GM19395 (cell line): ENCODE measurements around the gene FNIP1.
"Not testable (repeated sequence)": the region's sequence is repeated elsewhere in the genome, so short reads cannot be mapped to it uniquely, and the experiment has no call there.

ENCODE experiments used
- ATAC-seq: cut with Tn5 transposase; IDR thresholded peaks from one replicate; pipeline ENCODE4 v1.9.1; 2021; ENCODE audit warnings: mild to moderate bottlenecking, moderate library complexity; ENCODE audit not compliant: unreplicated experiment

The FNIP1 gene

DNA sequence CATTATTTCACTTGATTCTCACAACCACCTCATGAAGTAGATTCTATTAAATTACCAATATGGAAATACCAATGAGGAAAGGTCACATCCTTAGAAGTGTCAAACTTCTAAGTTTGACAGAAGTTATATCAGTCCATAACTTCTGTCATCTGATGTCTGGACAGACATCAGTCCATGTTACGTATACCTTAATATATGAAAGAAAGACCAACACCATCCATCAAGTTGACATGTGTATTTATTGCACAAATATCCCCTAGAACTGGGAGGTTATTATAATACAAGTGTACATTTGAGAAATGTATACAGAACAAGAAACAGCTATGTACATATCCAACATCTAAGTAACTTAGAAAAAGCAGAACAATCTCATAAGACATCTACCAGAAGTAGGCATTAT, 155.3 kb downstream of the FNIP1 start:
- ATAC-seq, result no peak

DNA sequence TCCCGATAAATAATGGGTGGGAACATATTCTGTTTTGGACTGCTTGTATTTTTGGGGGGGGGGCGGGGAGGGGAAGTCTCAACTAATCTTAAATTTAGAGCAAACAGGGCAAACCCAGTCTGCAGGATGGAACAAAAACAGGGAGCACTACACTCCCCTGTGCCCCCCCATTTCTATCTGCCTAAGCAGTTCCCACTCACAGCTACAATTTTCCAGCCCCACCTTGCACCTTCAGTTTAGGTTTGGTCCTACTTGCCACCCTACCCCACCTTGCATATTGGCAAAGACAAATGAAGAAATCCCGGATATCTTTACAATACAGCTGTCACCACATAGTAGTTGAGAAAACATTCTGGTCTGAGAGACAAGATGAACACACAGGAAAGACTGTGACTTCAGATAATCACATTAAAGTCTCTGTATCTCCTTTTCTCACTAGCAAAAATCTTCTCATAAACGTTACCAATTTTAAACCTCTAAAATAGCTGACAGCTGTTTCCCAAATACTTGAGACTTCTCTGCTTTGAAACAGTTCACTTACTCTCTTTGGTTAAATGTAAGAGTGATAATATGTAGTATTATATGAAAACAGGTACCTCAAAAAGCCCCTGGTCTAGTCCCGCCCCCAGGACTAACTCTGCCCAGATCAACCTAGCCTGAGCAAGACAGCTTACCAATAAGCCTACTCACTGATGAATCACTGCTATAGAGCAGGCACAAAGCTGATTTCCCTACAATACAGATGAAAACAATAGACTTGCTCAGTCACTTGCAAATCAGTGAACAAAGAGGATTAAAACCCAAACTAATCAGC, 156.6 kb downstream of the FNIP1 start:
- no peak for ATAC-seq

DNA sequence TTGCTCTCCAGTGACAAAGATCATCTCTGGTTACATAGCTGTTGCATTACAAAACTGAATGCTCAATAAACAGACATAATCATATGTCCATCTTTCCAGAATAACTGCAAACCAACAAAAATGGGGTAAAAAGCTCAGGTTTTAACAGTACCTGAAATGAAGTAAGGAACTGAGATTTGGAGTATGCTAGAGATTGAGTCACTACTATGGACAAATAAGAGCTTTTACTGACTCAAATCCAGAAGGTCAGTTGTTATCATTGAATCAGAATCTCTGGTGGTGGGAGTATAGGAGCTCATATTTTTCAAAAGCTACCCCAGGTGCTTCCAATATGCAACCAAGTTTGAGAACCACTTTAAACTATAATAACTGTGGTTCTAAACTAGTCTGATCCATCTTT, 157.7 kb downstream of the FNIP1 start:
- no peak for ATAC-seq

DNA sequence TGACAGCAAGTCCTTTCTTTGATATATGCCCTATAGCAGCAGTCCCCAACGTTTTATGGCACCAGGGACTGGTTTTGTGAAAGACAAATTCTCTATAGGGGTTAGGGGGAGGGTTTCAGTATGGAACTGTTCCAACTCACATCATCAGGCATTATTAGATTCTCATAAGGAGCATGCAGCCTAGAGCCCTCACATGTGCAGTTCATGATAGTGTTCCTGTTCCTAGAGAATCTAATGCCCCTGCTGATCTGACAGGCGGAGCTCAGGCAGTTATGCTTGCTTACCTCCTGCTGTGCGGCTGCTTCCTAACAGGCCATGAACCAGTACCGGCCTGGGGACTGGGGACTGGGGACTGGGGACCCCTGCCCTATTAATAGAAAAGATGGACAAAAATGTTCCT, 159.1 kb downstream of the FNIP1 start:
- no peak for ATAC-seq

DNA sequence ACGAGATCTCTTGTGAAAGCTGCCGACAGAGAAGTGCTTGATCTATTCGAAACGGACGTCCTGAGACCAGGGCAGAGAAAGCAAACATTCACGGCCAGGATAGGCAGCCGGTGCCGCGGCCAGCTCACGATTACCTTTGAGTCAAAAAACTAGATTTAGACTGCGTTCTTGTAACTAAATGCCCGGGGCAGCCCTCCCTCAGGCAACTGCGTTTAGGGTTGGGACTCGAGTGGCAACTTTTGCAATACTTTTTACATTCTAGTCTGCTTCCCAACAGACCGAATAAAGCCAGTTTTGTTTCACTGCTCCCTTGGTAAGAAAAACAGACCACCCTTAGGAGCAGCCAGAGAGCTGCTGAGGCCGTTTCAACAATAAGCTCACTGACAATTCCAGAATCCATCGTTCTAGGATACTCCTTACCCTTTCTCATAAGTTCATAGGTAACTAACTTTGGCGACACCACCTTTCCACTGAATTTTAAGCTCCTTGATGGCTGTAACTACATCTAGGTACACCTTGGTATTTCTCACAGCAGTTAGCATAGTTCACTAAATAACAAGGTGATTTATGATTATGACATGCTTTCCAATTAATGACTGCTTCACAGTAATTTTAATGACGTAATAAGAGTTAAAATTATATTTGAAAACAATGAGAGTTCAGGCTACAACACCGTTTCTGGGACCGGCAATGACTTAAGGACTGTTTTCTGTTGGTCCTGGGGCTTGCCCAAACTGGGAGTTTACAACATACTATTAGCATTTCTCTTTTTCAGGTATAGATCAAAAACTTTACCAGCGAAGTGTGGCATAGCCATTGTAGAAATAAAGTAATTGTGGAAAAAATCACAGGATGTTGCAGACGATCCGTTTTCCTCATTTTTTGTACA, 160.9 kb downstream of the FNIP1 start:
- ATAC-seq, result no peak

DNA sequence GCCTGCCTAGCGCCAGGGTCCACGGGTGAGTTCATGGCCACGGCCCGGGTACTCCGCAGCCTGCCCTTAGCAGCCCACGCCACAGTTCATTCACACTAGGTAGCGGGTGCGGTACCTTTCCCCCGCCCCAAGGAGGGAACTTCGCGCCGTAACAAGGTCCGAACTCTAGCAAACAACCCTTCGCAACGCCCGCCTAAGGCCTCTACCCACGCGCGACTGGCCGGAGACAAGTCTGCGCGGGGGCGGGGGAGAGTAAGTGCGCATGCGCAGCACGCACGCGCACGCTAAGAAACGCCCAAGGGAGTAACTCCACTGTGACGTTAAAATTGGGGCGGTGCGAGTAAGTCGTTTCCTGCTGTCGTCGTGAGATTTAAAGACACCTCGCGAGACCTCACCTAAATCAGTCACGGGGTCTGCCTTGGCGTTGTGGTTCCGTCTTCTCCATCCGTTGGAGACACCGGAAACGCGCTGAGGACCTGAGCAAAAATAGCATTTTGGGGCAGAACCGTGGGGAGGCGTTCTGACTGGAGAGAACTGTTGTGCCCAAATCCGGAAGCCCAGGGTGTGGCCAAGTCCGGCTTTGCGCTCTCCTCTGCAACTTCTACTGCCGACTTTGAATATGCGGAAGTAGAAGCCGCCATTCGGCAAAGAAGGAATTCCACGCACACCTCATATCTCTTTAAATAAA, 161.7 kb downstream of the FNIP1 start, which contains the start of gene RAPGEF6:
RAPGEF6 (minus strand) TSS at position 234 of the 688 bp plus-strand sequence; CDS start at position 35, 199 bp downstream.
- ATAC-seq, result peak; percentile 90

DNA sequence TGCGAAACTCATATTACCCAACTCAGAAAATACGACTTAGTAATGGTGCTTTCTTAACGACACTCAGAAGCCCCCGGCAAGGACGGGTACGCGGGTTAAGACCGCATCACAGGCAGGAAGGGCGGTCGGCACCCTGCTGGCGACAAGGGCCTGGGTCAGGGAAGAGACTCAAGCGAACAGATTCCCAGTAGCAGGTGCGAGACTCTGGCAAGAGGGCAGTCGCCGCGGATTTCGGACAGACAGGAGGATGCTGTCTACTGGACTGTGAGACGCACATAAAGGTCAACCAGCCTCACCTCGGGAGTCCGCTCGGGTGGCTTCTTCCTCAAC, 162.2 kb downstream of the FNIP1 start:
- peak; percentile 34 for ATAC-seq

DNA sequence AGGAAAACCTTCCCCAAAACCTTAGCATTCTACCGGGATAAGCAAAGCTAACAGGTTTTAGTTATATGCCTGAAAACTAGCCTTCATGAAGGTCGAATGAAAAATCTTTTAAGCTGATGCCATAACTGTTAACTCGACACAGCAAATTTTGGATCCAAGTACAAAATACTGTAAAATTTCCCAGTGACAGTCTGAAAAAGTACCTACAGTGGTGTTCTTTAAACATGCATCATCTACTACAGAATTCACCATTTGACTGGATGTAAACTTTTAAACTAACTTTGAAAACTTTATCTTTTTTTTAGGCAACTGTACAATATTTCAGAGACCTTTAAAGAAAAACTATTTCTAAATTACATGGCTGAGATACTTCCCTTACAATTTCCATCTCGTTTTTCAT, 162.6 kb downstream of the FNIP1 start:
- ATAC-seq, result no peak

DNA sequence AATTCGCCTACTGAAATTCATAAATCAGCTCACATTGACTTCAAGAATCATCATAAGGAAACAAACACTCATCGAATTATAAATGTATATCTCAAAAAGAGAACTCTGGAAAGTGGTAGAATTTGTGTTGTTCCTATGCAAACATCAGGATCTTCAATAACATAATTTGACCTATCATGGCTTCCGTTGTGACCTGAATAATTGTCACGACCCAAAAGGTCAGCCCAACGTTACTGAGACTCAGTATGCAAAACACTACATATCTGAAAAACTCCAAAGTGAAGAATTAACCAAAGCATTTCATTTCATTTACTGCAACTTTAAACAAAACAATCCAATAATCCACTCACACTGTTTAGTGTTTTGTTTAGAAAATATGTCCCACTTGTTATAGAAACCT, 163.0 kb downstream of the FNIP1 start:
- no peak for ATAC-seq

DNA sequence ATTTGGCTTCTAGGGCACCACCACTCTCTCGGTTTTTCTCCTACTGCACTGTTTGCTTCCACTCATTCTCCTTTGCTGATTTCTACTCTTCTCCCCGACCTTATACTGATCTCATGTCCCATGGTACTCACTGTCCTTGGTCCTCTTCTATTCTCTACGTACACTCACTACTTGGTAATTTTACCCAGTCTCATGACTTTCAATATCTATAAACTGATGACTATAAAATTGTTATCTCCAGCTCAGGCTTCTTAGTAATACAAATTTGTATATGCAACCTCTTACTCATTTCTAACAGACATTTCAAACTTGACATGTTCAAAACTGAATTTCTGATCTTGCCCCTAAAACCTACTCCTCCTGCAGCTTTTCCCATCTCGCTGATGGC, 165.9 kb downstream of the FNIP1 start:
- ATAC-seq, result no peak

DNA sequence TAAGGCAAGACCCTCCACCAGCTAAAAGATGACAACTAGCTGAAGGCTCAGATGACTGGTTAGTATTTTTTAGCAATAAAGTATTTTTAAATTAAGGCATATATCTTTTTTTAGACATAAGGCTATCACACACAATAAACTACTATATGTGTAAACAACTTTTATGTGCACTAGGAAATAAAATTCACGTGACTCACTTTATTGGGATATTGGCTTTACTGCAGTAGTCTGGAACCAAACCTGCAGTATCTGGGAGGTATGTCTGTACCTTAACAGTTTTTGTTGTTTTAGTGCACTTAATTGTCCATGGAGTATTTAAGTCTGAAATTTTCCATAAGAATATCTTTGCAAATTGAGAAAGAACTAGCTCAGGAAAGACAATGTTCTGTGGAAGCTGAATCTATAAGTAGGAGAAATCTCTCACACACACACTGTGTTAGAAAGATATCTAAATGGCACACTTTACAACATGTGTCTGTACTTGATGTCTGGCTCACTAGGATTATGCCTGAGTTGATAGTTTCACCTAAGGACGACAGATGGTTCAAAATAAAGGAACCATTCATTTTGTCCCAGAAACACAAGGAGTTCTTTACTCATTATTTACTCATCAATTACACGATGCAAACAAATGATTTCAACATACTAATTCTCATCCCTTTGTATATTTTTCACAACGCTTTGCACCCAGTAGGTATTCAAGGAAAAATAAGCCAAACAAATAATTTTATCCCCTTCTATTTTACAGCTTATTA, 166.4 kb downstream of the FNIP1 start:
- ATAC-seq, result no peak

DNA sequence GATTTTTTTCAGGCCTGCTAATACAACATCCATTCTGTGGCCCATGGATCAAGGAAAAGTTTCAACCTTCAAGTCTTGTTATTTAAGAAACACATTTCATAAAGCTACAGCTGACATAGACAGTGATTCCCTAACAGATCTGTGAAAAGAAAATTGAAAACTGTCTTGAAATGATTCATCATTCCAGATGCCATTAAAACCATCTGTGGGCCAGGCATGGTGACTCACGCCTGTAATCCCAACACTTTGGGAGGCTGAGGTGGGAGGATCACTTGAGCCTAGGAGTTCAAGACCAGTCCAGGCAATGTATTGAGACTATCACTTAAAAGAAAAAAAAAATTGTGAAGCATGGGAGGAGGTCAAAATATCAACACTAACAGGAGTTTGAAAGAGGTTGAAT, 167.8 kb downstream of the FNIP1 start:
- ATAC-seq, result no peak

DNA sequence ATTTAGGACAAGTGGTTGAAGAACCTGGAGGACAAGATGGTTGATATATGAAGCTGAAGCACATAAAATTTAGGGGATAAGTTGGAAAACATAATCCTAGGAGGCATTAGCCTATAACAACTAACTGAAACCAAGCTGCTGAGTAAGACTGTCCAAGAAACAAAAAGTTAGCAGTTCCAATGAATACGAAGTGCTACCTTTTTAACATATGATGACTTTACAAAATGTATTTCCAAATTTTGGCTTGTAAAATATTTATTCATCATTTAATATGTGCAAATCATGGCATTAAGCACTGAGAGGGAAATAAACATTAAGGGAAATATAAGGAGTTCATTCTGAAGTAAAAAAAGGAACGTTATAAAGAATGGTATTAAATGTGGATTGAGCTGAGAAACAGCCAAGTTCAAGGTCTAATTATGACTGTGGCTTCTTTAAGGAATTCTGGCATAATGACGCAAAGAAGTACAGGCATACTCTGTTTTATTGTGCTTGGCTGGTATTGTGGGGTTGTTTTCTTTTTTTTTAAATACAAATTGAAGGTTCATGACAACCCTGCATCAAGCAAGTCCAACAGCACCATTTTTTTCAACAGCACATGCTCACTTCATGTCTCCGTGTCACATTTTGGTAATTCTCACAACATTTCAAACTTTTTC, 169.5 kb downstream of the FNIP1 start:
- no peak for ATAC-seq

DNA sequence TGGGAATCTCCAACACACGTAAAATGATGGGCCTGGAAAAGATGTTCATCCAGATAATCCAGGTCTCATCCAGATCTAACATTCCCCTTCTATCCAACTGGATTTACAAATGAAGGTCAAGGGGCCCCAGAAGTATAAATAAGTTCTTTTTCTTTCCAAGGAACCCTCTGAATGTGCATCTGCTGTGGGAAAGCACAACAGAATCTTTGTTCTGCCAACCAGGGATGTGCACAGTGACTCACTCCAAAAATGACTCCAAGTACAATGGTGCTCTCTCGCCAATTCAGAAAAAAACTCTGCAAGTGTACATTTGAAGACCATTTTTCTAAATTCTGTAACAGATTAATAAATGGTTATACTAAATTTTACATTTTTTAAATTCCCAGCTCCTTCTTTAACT, 174.2 kb downstream of the FNIP1 start:
- no peak for ATAC-seq

DNA sequence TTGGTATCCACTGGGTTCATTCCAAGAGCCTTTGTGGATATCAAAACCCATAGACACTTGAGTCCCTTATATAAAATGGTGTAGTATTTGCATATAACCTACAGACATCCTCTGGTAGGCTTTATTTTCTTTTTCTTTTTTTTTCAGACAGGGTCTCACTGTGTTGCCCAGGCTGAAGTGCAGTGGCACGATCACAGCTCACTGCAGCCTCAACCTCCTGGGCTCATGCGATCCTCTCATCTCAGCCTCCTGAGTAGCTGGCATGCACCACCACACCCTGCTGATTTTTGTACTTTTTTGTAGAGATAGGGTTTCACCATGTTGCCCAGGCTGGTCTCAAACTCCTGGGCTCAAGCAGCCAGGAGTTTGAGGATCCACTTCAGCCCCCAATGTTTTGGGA, 175.7 kb downstream of the FNIP1 start:
- ATAC-seq, result not testable (repeated sequence)

DNA sequence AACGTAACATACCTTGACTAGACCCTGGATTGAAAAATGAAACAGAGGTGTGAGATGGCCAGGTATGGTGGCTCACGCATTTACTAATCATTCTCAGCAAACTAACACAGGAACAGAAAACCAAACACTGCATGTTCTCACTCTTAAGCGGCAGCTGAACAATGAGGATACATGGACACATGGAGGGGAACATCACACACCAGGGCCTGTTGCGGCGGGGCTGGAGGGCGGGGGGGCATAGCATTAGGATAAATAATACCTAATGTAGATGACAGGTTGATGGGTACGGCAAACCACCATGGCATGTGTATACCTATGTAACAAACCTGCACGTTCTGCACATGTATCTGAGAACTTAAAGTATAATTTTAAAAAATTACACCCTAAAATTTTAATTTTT, 177.7 kb downstream of the FNIP1 start:
- no peak for ATAC-seq

DNA sequence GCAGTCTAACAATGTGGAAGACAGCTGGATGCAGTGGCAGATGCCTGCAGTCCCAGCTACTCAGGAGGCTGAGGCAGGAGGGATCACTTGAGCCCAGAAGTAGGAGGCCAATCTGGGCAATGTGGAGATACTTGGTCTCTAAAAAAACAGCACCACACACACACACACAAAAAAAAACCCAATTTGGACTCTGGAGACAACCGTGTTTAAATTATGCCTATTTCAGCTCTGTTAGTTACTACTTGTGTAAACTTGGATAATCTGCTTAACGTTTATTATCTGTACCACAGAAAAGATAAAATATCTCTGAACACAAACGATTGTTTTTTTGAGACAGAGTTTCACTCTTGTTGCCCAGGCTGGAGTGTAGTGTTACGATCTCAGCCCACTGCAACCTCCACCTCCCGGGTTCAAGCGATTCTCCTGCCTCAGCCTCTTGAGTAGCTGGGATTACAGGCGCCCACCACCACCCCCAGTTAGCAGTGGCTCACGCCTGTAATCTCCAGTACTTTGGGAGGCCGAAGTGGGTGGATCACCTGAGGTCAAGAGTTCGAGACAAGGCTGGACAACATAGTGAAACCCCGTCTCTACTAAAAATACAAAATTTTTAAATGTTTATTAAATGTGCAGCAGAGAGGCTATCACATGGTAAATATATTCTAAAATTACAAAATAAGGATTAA, 179.5 kb downstream of the FNIP1 start:
- ATAC-seq, result no peak

DNA sequence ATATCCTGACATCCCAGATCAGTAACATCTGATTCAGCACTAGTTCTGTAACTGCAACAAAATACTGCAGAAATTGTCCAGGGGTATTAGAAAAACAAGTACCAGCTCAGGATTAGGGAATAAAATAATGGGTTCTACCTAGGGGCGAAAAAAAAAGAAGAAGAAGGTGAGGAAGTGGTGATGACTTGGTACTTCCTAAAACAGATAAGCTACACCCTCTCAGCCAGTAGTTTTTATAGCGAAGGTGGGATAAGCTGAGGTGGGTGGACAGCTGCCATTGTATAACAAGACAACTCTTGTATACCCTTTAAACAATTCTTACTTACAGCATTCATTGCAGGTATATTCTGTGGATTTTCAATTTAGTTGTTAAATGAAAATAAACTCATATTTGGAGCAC, 180.9 kb downstream of the FNIP1 start:
- ATAC-seq, result no peak

DNA sequence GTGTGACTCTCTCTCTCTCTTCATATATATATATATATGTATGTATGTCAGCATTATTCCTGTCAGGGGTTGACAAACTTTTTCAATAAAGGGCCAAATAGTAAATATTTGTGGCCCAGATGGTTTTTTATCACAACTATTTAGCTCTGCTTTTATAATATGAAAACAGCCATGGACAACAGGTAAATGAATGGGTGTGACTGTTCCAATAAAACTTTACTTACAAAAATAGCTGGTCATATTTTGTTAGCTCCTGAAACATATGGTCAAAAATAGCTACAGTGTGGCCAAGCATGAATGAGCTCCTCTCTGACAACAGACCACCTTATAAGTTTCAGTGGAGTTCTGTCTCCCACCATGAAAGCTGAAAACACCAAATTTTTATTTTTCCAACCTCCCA, 183.4 kb downstream of the FNIP1 start:
- no peak for ATAC-seq

DNA sequence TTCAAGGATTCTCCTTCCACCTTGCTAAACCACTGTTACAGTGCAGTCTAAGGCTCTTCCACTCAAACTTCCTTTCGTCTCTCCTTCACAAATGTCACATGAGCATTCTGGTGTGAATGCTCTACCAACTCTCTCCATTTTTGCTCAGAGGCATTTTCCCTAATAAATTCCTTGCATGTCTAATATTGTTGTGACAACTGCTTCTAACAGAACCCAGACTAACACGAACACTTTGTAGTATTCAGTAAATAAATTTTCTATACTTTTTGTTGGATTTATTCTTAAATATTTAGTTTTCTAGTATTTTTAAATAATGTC, 185.8 kb downstream of the FNIP1 start:
- ATAC-seq, result no peak
